Large intestine (tissue), 3 donors: ENCODE data around the gene CAPZA1. TPM values are rescaled to one million over a fixed set of nuclear protein-coding genes. Genes with fewer than 3 reads are reported as not detected.
A peak's percentile ranks its signal among the peaks of the same experiment; 100 is the strongest.

Source experiments
- DNase-seq, 2 donors: peaks; one replicate each; pipeline versions ENCODE4 v3.0.0 to v3.0.0-alpha.2; 2013
- H3K27ac ChIP-seq: one replicate; pipeline ENCODE4 v1.5.1; 2013; ENCODE audit warnings: low read length
- H3K27me3 ChIP-seq: 2 replicates; pipeline ENCODE4 v1.6.1; 2013; ENCODE audit warnings: low read length; ENCODE audit not compliant: control insufficient read depth, insufficient read depth
- H3K36me3 ChIP-seq: 2 replicates; pipeline ENCODE4 v1.6.1; 2013; ENCODE audit warnings: low read length; ENCODE audit not compliant: control insufficient read depth, insufficient read depth
- H3K4me1 ChIP-seq: one replicate; pipeline ENCODE4 v1.6.1; 2013; ENCODE audit warnings: low read length; ENCODE audit not compliant: control insufficient read depth, insufficient read depth
- H3K4me3 ChIP-seq: one replicate; pipeline ENCODE4 v1.5.1; 2013; ENCODE audit warnings: low read length
- H3K9me3 ChIP-seq: one replicate; pipeline ENCODE4 v1.6.1; 2013; ENCODE audit warnings: mild to moderate bottlenecking, low read depth, low read length, moderate library complexity; ENCODE audit not compliant: control insufficient read depth
- WGBS: methylation state at CpG from one replicate; pipeline ENCODE4 v1.1.5; 2013; ENCODE audit warnings: low lambda C conversion rate; ENCODE audit not compliant: insufficient coverage; 5-methylcytosine and 5-hydroxymethylcytosine counted together
- polyA plus RNA-seq: library from polyadenylated mRNA; unstranded; fragments of 120-200 nt; gene quantifications from one replicate; pipeline ENCODE4 v1.2.1, GENCODE V29; 2013

The CAPZA1 gene
- polyA plus RNA-seq, 1 donor = 110 TPM

- Histone ChIP-seq H3K9me3 (no peaks in the 10 kb centered on the region), H3K36me3 (peaks cover 17% of the 10 kb centered on the region), H3K27ac (peak within 1 kb of the TSS; percentile 91), H3K27me3 (peaks cover 9% of the 10 kb centered on the region), H3K4me1 (peaks cover 38% of the 10 kb centered on the region), H3K4me3 (peak within 1 kb of the TSS; percentile 97)
- peak; percentile 65 to 67 for DNase-seq
- no CpG with 5 or more reads among the region's 61 CpGs for WGBS
Observed at GRCh38 chr1:112706505-112707220, 87.0 kb downstream of the CAPZA1 start, which contains the start of gene RHOC. Gene RHOC, minus strand, starts transcription at chr1:112707127. Its CDS starts 3,328 bp downstream, at chr1:112703799.

GRCh38 chr1:112707221-112708001, 87.8 kb downstream of the CAPZA1 start:
- H3K9me3 ChIP-seq = no peaks in the 10 kb centered on the region
- WGBS = no CpG with 5 or more reads among the region's 42 CpGs

GRCh38 chr1:112708002-112708448, 88.4 kb downstream of the CAPZA1 start:
- DNase-seq = no peak
- Histone ChIP-seq H3K27ac (no peak overlapping the region), H3K4me3 (no peak overlapping the region), H3K9me3 (no peaks in the 10 kb centered on the region), H3K4me1 (peaks cover 24% of the 10 kb centered on the region), H3K36me3 (peaks cover 3% of the 10 kb centered on the region), H3K27me3 (peaks cover 18% of the 10 kb centered on the region)
- WGBS = no CpG with 5 or more reads among the region's 6 CpGs

More at GRCh38 chr1:112707221-112708001, 87.8 kb downstream of the CAPZA1 start:
- Histone ChIP-seq H3K4me1 (peaks cover 30% of the 10 kb centered on the region), H3K36me3 (peaks cover 9% of the 10 kb centered on the region), H3K27me3 (peaks cover 15% of the 10 kb centered on the region), H3K27ac (peak overlapping the region; percentile 70), H3K4me3 (peak overlapping the region; percentile 97)
- DNase-seq = peak; percentile 90 to 95

GRCh38 chr1:112708489-112708888, 88.9 kb downstream of the CAPZA1 start:
- Histone ChIP-seq H3K4me3 (no peak overlapping the region), H3K27me3 (peaks cover 21% of the 10 kb centered on the region), H3K9me3 (no peaks in the 10 kb centered on the region), H3K4me1 (peaks cover 21% of the 10 kb centered on the region), H3K27ac (no peak overlapping the region), H3K36me3 (no peaks in the 10 kb centered on the region)
- WGBS = no CpG with 5 or more reads among the region's 3 CpGs
- no peak for DNase-seq

- Histone ChIP-seq H3K27me3 (peaks cover 35% of the 10 kb centered on the region), H3K36me3 (no peaks in the 10 kb centered on the region), H3K9me3 (peaks cover 3% of the 10 kb centered on the region), H3K27ac (no peak overlapping the region), H3K4me1 (peaks cover 17% of the 10 kb centered on the region), H3K4me3 (no peak overlapping the region)
- DNase-seq = no peak
- WGBS = no CpG with 5 or more reads among the region's 7 CpGs
Observed at GRCh38 chr1:112710159-112710558, 90.5 kb downstream of the CAPZA1 start.

- no CpG with 5 or more reads among the region's 3 CpGs for WGBS
- Histone ChIP-seq H3K36me3 (no peaks in the 10 kb centered on the region), H3K4me3 (no peak overlapping the region), H3K27me3 (peaks cover 35% of the 10 kb centered on the region), H3K27ac (no peak overlapping the region), H3K9me3 (peaks cover 3% of the 10 kb centered on the region), H3K4me1 (peaks cover 15% of the 10 kb centered on the region)
- no peak for DNase-seq
Observed at GRCh38 chr1:112710586-112710985, 91.0 kb downstream of the CAPZA1 start.

GRCh38 chr1:112711041-112711440, 91.4 kb downstream of the CAPZA1 start:
- H3K9me3 ChIP-seq = peaks cover 3% of the 10 kb centered on the region
- no peak overlapping the region for H3K4me3 ChIP-seq
- H3K36me3 ChIP-seq = no peaks in the 10 kb centered on the region
- WGBS = no CpG with 5 or more reads among the region's 7 CpGs
- no peak overlapping the region for H3K27ac ChIP-seq
- DNase-seq = no peak
- peaks cover 12% of the 10 kb centered on the region for H3K4me1 ChIP-seq
- H3K27me3 ChIP-seq = peaks cover 35% of the 10 kb centered on the region

GRCh38 chr1:112711670-112712069, 92.0 kb downstream of the CAPZA1 start:
- H3K4me3 ChIP-seq = no peak overlapping the region
- peaks cover 35% of the 10 kb centered on the region for H3K27me3 ChIP-seq
- H3K9me3 ChIP-seq = peaks cover 3% of the 10 kb centered on the region
- WGBS = no CpG with 5 or more reads among the region's 11 CpGs
- DNase-seq = no peak
- H3K4me1 ChIP-seq = peaks cover 12% of the 10 kb centered on the region
- no peak overlapping the region for H3K27ac ChIP-seq
- no peaks in the 10 kb centered on the region for H3K36me3 ChIP-seq

GRCh38 chr1:112712191-112712590, 92.6 kb downstream of the CAPZA1 start:
- WGBS = no CpG with 5 or more reads among the region's 7 CpGs
- peaks cover 35% of the 10 kb centered on the region for H3K27me3 ChIP-seq

GRCh38 chr1:112712701-112713128, 93.1 kb downstream of the CAPZA1 start:
- Histone ChIP-seq H3K9me3 (peaks cover 3% of the 10 kb centered on the region), H3K36me3 (no peaks in the 10 kb centered on the region), H3K27ac (no peak overlapping the region), H3K4me1 (peaks cover 12% of the 10 kb centered on the region), H3K27me3 (peaks cover 35% of the 10 kb centered on the region), H3K4me3 (no peak overlapping the region)
- no CpG with 5 or more reads among the region's 9 CpGs for WGBS
- no peak for DNase-seq

More at GRCh38 chr1:112712191-112712590, 92.6 kb downstream of the CAPZA1 start:
- no peaks in the 10 kb centered on the region for H3K36me3 ChIP-seq
- H3K27ac ChIP-seq = no peak overlapping the region
- DNase-seq = no peak
- peaks cover 12% of the 10 kb centered on the region for H3K4me1 ChIP-seq
- H3K9me3 ChIP-seq = peaks cover 3% of the 10 kb centered on the region
- H3K4me3 ChIP-seq = no peak overlapping the region
